ENCODE data around the gene INPP5F. TPM values are rescaled to one million over a fixed set of nuclear protein-coding genes. Genes with fewer than 3 reads are reported as not detected.

Gene INPP5F
- total and polyA plus RNA-seq, 2 experiments from 2014 or later, result 41.4 to 86.0 TPM

- H3K27me3 ChIP-seq (ENCODE audit: insufficient read depth), result no peaks in the 10 kb centered on the region
- no peak overlapping the region for H3K4me2 ChIP-seq
- DNase-seq (ENCODE audit: low spot score) (no peak), ATAC-seq (no peak)
- no peak overlapping the region for H3K4me3 ChIP-seq
- H2AFZ ChIP-seq, result no peak overlapping the region
- Mint-ChIP-seq H3K9me3 (peaks cover 4% of the 10 kb centered on the region; the same call in 2 of the 3 replicates), H3K27me3 (ENCODE audit: insufficient read depth, low read depth, poor library complexity) (peaks cover 3% of the 10 kb centered on the region), H3K4me1 (no peaks in the 10 kb centered on the region; the same call in 2 of the 3 replicates), H3K4me3 (no peak overlapping the region), H3K27ac (no peak overlapping the region), H3K36me3 (ENCODE audit: low read depth) (peaks cover 11% of the 10 kb centered on the region)
- no peak overlapping the region for H3K27ac ChIP-seq (ENCODE audit: low read depth)
- no peaks in the 10 kb centered on the region for H3F3A ChIP-seq (replicated peaks; ENCODE audit: low read depth)
- H3K4me1 ChIP-seq (ENCODE audit: insufficient read depth), result no peaks in the 10 kb centered on the region
- H4K20me1 ChIP-seq (replicated peaks; ENCODE audit: insufficient read depth), result no peaks in the 10 kb centered on the region
- H3K9me2 ChIP-seq (ENCODE audit: insufficient read depth), result no peaks in the 10 kb centered on the region
- peaks cover 6% of the 10 kb centered on the region; the same call in 1 of the 2 replicates for H3K36me3 ChIP-seq (ENCODE audit: insufficient read depth)
- TF ChIP-seq NANOG (IDR thresholded peaks at IDR 0.05; ENCODE audit: borderline replicate concordance), result no peak
- no peak for TF ChIP-seq POLR2AphosphoS5 (IDR thresholded peaks at IDR 0.05; ENCODE audit: low read depth)
- TF ChIP-seq, protein P1, sequence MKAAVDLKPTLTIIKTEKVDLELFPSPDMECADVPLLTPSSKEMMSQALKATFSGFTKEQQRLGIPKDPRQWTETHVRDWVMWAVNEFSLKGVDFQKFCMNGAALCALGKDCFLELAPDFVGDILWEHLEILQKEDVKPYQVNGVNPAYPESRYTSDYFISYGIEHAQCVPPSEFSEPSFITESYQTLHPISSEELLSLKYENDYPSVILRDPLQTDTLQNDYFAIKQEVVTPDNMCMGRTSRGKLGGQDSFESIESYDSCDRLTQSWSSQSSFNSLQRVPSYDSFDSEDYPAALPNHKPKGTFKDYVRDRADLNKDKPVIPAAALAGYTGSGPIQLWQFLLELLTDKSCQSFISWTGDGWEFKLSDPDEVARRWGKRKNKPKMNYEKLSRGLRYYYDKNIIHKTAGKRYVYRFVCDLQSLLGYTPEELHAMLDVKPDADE (IDR thresholded peaks at IDR 0.05), result no peak
- TF ChIP-seq, protein P2, sequence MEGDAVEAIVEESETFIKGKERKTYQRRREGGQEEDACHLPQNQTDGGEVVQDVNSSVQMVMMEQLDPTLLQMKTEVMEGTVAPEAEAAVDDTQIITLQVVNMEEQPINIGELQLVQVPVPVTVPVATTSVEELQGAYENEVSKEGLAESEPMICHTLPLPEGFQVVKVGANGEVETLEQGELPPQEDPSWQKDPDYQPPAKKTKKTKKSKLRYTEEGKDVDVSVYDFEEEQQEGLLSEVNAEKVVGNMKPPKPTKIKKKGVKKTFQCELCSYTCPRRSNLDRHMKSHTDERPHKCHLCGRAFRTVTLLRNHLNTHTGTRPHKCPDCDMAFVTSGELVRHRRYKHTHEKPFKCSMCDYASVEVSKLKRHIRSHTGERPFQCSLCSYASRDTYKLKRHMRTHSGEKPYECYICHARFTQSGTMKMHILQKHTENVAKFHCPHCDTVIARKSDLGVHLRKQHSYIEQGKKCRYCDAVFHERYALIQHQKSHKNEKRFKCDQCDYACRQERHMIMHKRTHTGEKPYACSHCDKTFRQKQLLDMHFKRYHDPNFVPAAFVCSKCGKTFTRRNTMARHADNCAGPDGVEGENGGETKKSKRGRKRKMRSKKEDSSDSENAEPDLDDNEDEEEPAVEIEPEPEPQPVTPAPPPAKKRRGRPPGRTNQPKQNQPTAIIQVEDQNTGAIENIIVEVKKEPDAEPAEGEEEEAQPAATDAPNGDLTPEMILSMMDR (conservative IDR thresholded peaks at IDR 0.05; ENCODE audit: low read depth in 2 of 2), result no peak
- no peak for TF ChIP-seq STAT1 (IDR thresholded peaks at IDR 0.05; ENCODE audit: unreplicated experiment)
- TF ChIP-seq ZNF114 (CRISPR knock-in tag; IDR thresholded peaks at IDR 0.05), result no peak
- TF ChIP-seq REST (IDR thresholded peaks at IDR 0.05; ENCODE audit: unreplicated experiment), result no peak
- no peak for TF ChIP-seq ZNF462 (CRISPR knock-in tag; IDR thresholded peaks at IDR 0.05)
- no peak for TF ChIP-seq EZH2 (IDR thresholded peaks at IDR 0.05; ENCODE audit: low read depth, unreplicated experiment)
- TF ChIP-seq EZH2phosphoT487 (IDR thresholded peaks at IDR 0.05; ENCODE audit: unreplicated experiment), result no peak
- no peak for TF ChIP-seq CREB1 (CRISPR knock-in tag; IDR thresholded peaks at IDR 0.05; ENCODE audit: low read depth)
- no peak for TF ChIP-seq JUNB (IDR thresholded peaks at IDR 0.05; ENCODE audit: unreplicated experiment)
- TF ChIP-seq ZNF331 (CRISPR knock-in tag; IDR thresholded peaks at IDR 0.05; ENCODE audit: low read depth), result no peak
- H3K79me2 ChIP-seq (replicated peaks; ENCODE audit: insufficient read depth), result no peaks in the 10 kb centered on the region
Measured at GRCh38 chr10:119680050-119680449, 45.8 kb upstream of the INPP5F start.
